ENCODE results near the gene SPINK14.
A peak's percentile ranks its signal among the peaks of the same experiment; 100 is the strongest.

SPINK14 gene

GRCh38 chr5:148166550-148167283 is 1.6 kb upstream of the SPINK14 start:
- no peak overlapping the region for H3K27ac ChIP-seq
- TF ChIP-seq CTCF (IDR thresholded peaks at IDR 0.05) (no peak), ZFX (IDR thresholded peaks at IDR 0.05; ENCODE audit: borderline replicate concordance) (no peak)

- TF ChIP-seq CTCF (IDR thresholded peaks at IDR 0.05) (no peak), ZFX (IDR thresholded peaks at IDR 0.05; ENCODE audit: borderline replicate concordance) (no peak)
- no peak overlapping the region for H3K27ac ChIP-seq
Observed at GRCh38 chr5:148172377-148172776, 4.0 kb downstream of the SPINK14 start.

GRCh38 chr5:148176480-148176879 is 8.1 kb downstream of the SPINK14 start:
- no peak overlapping the region for H3K27ac ChIP-seq
- TF ChIP-seq CTCF (IDR thresholded peaks at IDR 0.05) = no peak
- TF ChIP-seq ZFX (IDR thresholded peaks at IDR 0.05; ENCODE audit: borderline replicate concordance) = no peak

GRCh38 chr5:148177207-148177606 is 8.9 kb downstream of the SPINK14 start:
- H3K27ac ChIP-seq = no peak overlapping the region
- TF ChIP-seq CTCF (IDR thresholded peaks at IDR 0.05) = no peak
- no peak for TF ChIP-seq ZFX (IDR thresholded peaks at IDR 0.05; ENCODE audit: borderline replicate concordance)

- no peak overlapping the region for H3K27ac ChIP-seq
- TF ChIP-seq ZFX (IDR thresholded peaks at IDR 0.05; ENCODE audit: borderline replicate concordance) (no peak), CTCF (IDR thresholded peaks at IDR 0.05) (peak; percentile 82)
Observed at GRCh38 chr5:148179234-148179824, 11.0 kb downstream of the SPINK14 start.

GRCh38 chr5:148186248-148187003 is 18.1 kb downstream of the SPINK14 start:
- TF ChIP-seq ZFX (IDR thresholded peaks at IDR 0.05; ENCODE audit: borderline replicate concordance) (no peak), CTCF (IDR thresholded peaks at IDR 0.05) (no peak)
- H3K27ac ChIP-seq = no peak overlapping the region

- H3K27ac ChIP-seq = no peak overlapping the region
- no peak for TF ChIP-seq CTCF (IDR thresholded peaks at IDR 0.05)
- no peak for TF ChIP-seq ZFX (IDR thresholded peaks at IDR 0.05; ENCODE audit: borderline replicate concordance)
Observed at GRCh38 chr5:148191010-148191409, 22.7 kb downstream of the SPINK14 start.
